K562 (cell line): ENCODE data around the gene NDUFC2. TPM values are rescaled to one million over a fixed set of nuclear protein-coding genes. Genes with fewer than 3 reads are reported as not detected.

Experiments used
- BCOR ChIP-seq: fragments of 450-650 bp; IDR thresholded peaks from 2 replicates; pipeline ENCODE4 v1.6.1; 2016
- FOXA3 ChIP-seq, 2 experiments: fragments of 450-650 bp in 1 of 2; sonication (generic) in 1 of 2; formaldehyde crosslinking; IDR thresholded peaks in 1 of 2; conservative IDR thresholded peaks in 1 of 2; 2 replicates each; pipeline versions ENCODE4 v1.4.0 to v1.8.0; 2020 to 2022; ENCODE audit warnings: mild to moderate bottlenecking in 2 of 2, missing genetic modification reagents in 1 of 2
- HNRNPL ChIP-seq: fragments of 200-400 bp; formaldehyde crosslinking; IDR thresholded peaks from 2 replicates; pipeline ENCODE4 v1.6.1; 2017; ENCODE audit warnings: low read depth, mild to moderate bottlenecking, low read length
- NR1H2 ChIP-seq: sonication (generic); formaldehyde crosslinking; IDR thresholded peaks from 2 replicates; pipeline ENCODE4 v1.4.0; 2020; ENCODE audit warnings: mild to moderate bottlenecking, missing genetic modification reagents
- SIN3A ChIP-seq, 2 experiments: fragments of 150-350 bp in 1 of 2; IDR thresholded peaks; 2 replicates each; pipeline ENCODE4 v1.6.1; 2011 to 2016; ENCODE audit warnings: borderline replicate concordance in 2 of 2, low read depth in 2 of 2, low read length in 2 of 2, mild to moderate bottlenecking in 2 of 2, moderate library complexity in 2 of 2; ENCODE audit not compliant: control insufficient read depth in 1 of 2
- polyA plus RNA-seq, 8 experiments: library from polyadenylated mRNA; depleted of rRNA in 4 of 8; stranded (reverse) in 5 of 8; unstranded in 3 of 8; fragments of >200 nt; fragmentation: Nextera tagmentation in 2 of 8; fragmentation: Illumina TruSeq in 1 of 8; extraction: Ambion mirVana in 2 of 8; extraction: Trizol in 1 of 8; gene quantifications; 2 replicates each; pipeline versions ENCODE4 v1.2.1 to v1.2.3, GENCODE V29; 2011 to 2014; ENCODE audit warnings: inconsistent platforms in 1 of 8, missing spikeins in 1 of 8
- total RNA-seq, 7 experiments: library from RNA; depleted of rRNA in 6 of 7; stranded (reverse); fragments of >200 nt in 6 of 7; fragmentation: Illumina TruSeq in 2 of 7; extraction: Trizol in 2 of 7; gene quantifications; 2 replicates each; pipeline versions ENCODE4 v1.2.1 to v1.2.3, GENCODE V29; 2011 to 2021; ENCODE audit warnings: low replicate concordance in 1 of 7
- TF ChIP-seq, protein P1 (sequence below): fragments of 200-600 bp; sonication (generic); IDR thresholded peaks from one replicate; pipeline ENCODE4 v1.6.1; 2012; ENCODE audit warnings: mild to moderate bottlenecking, low read depth, low read length, inconsistent platforms
- TF ChIP-seq, protein P2 (sequence below): fragments of 250-450 bp; sonication (Bioruptor Pico); IDR thresholded peaks from 2 replicates; pipeline ENCODE4 v1.8.0; 2021; ENCODE audit warnings: mild to moderate bottlenecking, moderate library complexity

The NDUFC2 gene
- total and polyA plus RNA-seq, 9 of the 15 experiments (the other 6 are each of a cell fraction or from before 2014, with no cell fraction given), result 168 to 1,119 (median 442) TPM

- TF ChIP-seq, protein P1, sequence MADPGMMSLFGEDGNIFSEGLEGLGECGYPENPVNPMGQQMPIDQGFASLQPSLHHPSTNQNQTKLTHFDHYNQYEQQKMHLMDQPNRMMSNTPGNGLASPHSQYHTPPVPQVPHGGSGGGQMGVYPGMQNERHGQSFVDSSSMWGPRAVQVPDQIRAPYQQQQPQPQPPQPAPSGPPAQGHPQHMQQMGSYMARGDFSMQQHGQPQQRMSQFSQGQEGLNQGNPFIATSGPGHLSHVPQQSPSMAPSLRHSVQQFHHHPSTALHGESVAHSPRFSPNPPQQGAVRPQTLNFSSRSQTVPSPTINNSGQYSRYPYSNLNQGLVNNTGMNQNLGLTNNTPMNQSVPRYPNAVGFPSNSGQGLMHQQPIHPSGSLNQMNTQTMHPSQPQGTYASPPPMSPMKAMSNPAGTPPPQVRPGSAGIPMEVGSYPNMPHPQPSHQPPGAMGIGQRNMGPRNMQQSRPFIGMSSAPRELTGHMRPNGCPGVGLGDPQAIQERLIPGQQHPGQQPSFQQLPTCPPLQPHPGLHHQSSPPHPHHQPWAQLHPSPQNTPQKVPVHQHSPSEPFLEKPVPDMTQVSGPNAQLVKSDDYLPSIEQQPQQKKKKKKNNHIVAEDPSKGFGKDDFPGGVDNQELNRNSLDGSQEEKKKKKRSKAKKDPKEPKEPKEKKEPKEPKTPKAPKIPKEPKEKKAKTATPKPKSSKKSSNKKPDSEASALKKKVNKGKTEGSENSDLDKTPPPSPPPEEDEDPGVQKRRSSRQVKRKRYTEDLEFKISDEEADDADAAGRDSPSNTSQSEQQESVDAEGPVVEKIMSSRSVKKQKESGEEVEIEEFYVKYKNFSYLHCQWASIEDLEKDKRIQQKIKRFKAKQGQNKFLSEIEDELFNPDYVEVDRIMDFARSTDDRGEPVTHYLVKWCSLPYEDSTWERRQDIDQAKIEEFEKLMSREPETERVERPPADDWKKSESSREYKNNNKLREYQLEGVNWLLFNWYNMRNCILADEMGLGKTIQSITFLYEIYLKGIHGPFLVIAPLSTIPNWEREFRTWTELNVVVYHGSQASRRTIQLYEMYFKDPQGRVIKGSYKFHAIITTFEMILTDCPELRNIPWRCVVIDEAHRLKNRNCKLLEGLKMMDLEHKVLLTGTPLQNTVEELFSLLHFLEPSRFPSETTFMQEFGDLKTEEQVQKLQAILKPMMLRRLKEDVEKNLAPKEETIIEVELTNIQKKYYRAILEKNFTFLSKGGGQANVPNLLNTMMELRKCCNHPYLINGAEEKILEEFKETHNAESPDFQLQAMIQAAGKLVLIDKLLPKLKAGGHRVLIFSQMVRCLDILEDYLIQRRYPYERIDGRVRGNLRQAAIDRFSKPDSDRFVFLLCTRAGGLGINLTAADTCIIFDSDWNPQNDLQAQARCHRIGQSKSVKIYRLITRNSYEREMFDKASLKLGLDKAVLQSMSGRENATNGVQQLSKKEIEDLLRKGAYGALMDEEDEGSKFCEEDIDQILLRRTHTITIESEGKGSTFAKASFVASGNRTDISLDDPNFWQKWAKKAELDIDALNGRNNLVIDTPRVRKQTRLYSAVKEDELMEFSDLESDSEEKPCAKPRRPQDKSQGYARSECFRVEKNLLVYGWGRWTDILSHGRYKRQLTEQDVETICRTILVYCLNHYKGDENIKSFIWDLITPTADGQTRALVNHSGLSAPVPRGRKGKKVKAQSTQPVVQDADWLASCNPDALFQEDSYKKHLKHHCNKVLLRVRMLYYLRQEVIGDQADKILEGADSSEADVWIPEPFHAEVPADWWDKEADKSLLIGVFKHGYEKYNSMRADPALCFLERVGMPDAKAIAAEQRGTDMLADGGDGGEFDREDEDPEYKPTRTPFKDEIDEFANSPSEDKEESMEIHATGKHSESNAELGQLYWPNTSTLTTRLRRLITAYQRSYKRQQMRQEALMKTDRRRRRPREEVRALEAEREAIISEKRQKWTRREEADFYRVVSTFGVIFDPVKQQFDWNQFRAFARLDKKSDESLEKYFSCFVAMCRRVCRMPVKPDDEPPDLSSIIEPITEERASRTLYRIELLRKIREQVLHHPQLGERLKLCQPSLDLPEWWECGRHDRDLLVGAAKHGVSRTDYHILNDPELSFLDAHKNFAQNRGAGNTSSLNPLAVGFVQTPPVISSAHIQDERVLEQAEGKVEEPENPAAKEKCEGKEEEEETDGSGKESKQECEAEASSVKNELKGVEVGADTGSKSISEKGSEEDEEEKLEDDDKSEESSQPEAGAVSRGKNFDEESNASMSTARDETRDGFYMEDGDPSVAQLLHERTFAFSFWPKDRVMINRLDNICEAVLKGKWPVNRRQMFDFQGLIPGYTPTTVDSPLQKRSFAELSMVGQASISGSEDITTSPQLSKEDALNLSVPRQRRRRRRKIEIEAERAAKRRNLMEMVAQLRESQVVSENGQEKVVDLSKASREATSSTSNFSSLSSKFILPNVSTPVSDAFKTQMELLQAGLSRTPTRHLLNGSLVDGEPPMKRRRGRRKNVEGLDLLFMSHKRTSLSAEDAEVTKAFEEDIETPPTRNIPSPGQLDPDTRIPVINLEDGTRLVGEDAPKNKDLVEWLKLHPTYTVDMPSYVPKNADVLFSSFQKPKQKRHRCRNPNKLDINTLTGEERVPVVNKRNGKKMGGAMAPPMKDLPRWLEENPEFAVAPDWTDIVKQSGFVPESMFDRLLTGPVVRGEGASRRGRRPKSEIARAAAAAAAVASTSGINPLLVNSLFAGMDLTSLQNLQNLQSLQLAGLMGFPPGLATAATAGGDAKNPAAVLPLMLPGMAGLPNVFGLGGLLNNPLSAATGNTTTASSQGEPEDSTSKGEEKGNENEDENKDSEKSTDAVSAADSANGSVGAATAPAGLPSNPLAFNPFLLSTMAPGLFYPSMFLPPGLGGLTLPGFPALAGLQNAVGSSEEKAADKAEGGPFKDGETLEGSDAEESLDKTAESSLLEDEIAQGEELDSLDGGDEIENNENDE, result no peak
- TF ChIP-seq, protein P2, sequence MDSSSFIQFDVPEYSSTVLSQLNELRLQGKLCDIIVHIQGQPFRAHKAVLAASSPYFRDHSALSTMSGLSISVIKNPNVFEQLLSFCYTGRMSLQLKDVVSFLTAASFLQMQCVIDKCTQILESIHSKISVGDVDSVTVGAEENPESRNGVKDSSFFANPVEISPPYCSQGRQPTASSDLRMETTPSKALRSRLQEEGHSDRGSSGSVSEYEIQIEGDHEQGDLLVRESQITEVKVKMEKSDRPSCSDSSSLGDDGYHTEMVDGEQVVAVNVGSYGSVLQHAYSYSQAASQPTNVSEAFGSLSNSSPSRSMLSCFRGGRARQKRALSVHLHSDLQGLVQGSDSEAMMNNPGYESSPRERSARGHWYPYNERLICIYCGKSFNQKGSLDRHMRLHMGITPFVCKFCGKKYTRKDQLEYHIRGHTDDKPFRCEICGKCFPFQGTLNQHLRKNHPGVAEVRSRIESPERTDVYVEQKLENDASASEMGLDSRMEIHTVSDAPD (CRISPR knock-in tag), result no peak
- TF ChIP-seq SIN3A (IDR thresholded peaks at IDR 0.05; ENCODE audit: borderline replicate concordance in 2 of 2, control insufficient read depth in 1 of 2, low read depth in 2 of 2, low read length in 2 of 2) (no peak), BCOR (no peak), NR1H2 (no peak), FOXA3 (CRISPR knock-in tag; conservative IDR thresholded peaks at IDR 0.05 in 1 of 2, IDR thresholded peaks at IDR 0.05 in 1 of 2) (no peak), HNRNPL (no peak)
Measured at GRCh38 chr11:78037825-78038620, 41.6 kb downstream of the NDUFC2 start (continued).
